Endothelial cell of umbilical vein (primary cell): ENCODE data around the gene FUT7. TPM values are rescaled to one million over a fixed set of nuclear protein-coding genes. Genes with fewer than 3 reads are reported as not detected.

Source experiments
- BruUV-seq: library from RNA; stranded (reverse); fragments of 400-500 nt; replicated peaks from 2 replicates; lab custom pipeline; 2021; lab: Mats Ljungman, UMichigan
- CTCF ChIA-PET: fragments of 300-600, 350-600 bp; sonication (Branson Sonifier 250); formaldehyde crosslinking; loops from one replicate; lab custom pipeline; 2021; ENCODE audit warnings: antibody characterized with exemption, inconsistent platforms; lab: Charles Lee
- POLR2A ChIA-PET: fragments of 300-600, 350-600 bp; sonication (Branson Sonifier 250); formaldehyde crosslinking; loops from one replicate; lab custom pipeline; 2021; ENCODE audit warnings: antibody characterized with exemption, inconsistent platforms; lab: Charles Lee
- DNase-seq: peaks from one replicate; pipeline ENCODE4 v3.0.0-alpha.2; 2011; ENCODE audit warnings: low read depth, low spot score
- FAIRE-seq: peaks from 2 replicates; lab custom pipeline; 2011; peaks lifted over from hg19 to GRCh38; lab: Jason Lieb, UNC
- H2AFZ ChIP-seq: 2 replicates; pipeline ENCODE4 v1.6.0; 2012; ENCODE audit warnings: low read depth, low read length, control low read depth, inconsistent platforms
- H3K27ac ChIP-seq: 2 replicates; pipeline ENCODE4 v1.5.1; 2011; ENCODE audit warnings: low read depth, mild to moderate bottlenecking, control low read depth, low read length, moderate library complexity; ENCODE audit not compliant: insufficient read depth
- H3K27me3 ChIP-seq, 2 experiments: 2 replicates each; pipeline versions ENCODE4 v1.6.0 to v1.6.1; 2011; ENCODE audit warnings: low read length in 2 of 2, mixed read lengths in 1 of 2; ENCODE audit not compliant: control insufficient read depth in 2 of 2, insufficient read depth in 2 of 2
- H3K36me3 ChIP-seq, 2 experiments: 2 replicates in 1 of 2; 3 replicates in 1 of 2; pipeline ENCODE4 v1.5.1; 2011; ENCODE audit warnings: low read length in 2 of 2, mild to moderate bottlenecking in 1 of 2, moderate library complexity in 1 of 2; ENCODE audit not compliant: control insufficient read depth in 2 of 2, insufficient read depth in 2 of 2; ENCODE audit errors: extremely low read depth in 1 of 2
- H3K4me1 ChIP-seq: 3 replicates; pipeline ENCODE4 v1.5.1; 2011; ENCODE audit warnings: mild to moderate bottlenecking, low read length; ENCODE audit not compliant: control insufficient read depth, insufficient read depth; ENCODE audit errors: extremely low read depth
- H3K4me2 ChIP-seq: 2 replicates; pipeline ENCODE4 v1.6.1; 2011; ENCODE audit warnings: low read length, control low read depth, mixed read lengths; ENCODE audit not compliant: insufficient read depth
- H3K4me3 ChIP-seq, 3 experiments: fragments of 200-600 bp in 1 of 3; sonication (generic), shearing (Covaris generic) in 1 of 3; replicated peaks in 1 of 3; 2 replicates each; pipeline ENCODE4 v1.5.1; 2011 to 2016; ENCODE audit warnings: control low read depth in 3 of 3, low read length in 3 of 3, mild to moderate bottlenecking in 2 of 3, inconsistent platforms in 1 of 3, low read depth in 1 of 3, moderate library complexity in 1 of 3; ENCODE audit not compliant: insufficient read depth in 1 of 3
- H3K79me2 ChIP-seq: 2 replicates; pipeline ENCODE4 v1.6.0; 2012; ENCODE audit warnings: low read length, inconsistent platforms; ENCODE audit not compliant: control insufficient read depth, insufficient read depth
- H3K9ac ChIP-seq: replicated peaks from 2 replicates; pipeline ENCODE3; 2011; ENCODE audit warnings: low read length, control low read depth; ENCODE audit not compliant: insufficient read depth; ENCODE audit errors: extremely low read depth
- H3K9me1 ChIP-seq: replicated peaks from 3 replicates; pipeline ENCODE4 v1.6.0; 2011; ENCODE audit warnings: mild to moderate bottlenecking, low read length; ENCODE audit not compliant: control insufficient read depth, insufficient read depth; ENCODE audit errors: extremely low read depth
- H3K9me3 ChIP-seq: replicated peaks from 2 replicates; pipeline ENCODE4 v1.5.1; 2012; ENCODE audit warnings: low read length, inconsistent platforms; ENCODE audit not compliant: control insufficient read depth, insufficient read depth
- H4K20me1 ChIP-seq: replicated peaks from 2 replicates; pipeline ENCODE3; 2011; ENCODE audit warnings: mild to moderate bottlenecking, low read length; ENCODE audit not compliant: control insufficient read depth, insufficient read depth; ENCODE audit errors: extremely low read depth
- EZH2 ChIP-seq: IDR thresholded peaks from 2 replicates; pipeline ENCODE4 v1.6.1; 2012; ENCODE audit warnings: borderline replicate concordance, low read depth, mild to moderate bottlenecking, moderate library complexity, low read length, inconsistent platforms; ENCODE audit not compliant: severe bottlenecking
- FOS ChIP-seq: IDR thresholded peaks from 2 replicates; pipeline ENCODE4 v1.6.1; 2011; ENCODE audit warnings: mild to moderate bottlenecking, low read length, moderate library complexity, borderline replicate concordance; ENCODE audit not compliant: insufficient read depth
- GATA2 ChIP-seq: IDR thresholded peaks from 2 replicates; pipeline ENCODE4 v1.7.0; 2011; ENCODE audit warnings: low read depth, mild to moderate bottlenecking, moderate library complexity, mixed read lengths, low read length; ENCODE audit not compliant: insufficient read length, insufficient read depth
- JUN ChIP-seq: IDR thresholded peaks from 2 replicates; pipeline ENCODE4 v1.6.1; 2011; ENCODE audit warnings: borderline replicate concordance, low read depth; ENCODE audit not compliant: insufficient read length, insufficient read depth
- MYC ChIP-seq: IDR thresholded peaks from one replicate; pipeline ENCODE4 v1.6.1; 2011; ENCODE audit warnings: mild to moderate bottlenecking, low read depth, low read length
- POLR2A ChIP-seq: IDR thresholded peaks from 2 replicates; pipeline ENCODE4 v1.6.1; 2012; ENCODE audit warnings: low read depth, mild to moderate bottlenecking, control low read depth, low read length
- POLR2AphosphoS5 ChIP-seq: IDR thresholded peaks from 2 replicates; pipeline ENCODE4 v1.6.1; 2012; ENCODE audit warnings: low read depth, mild to moderate bottlenecking, control low read depth, low read length, moderate library complexity; ENCODE audit not compliant: insufficient read depth
- dilution Hi-C: fragments of 300-500 bp; cut with MboI; formaldehyde crosslinking; loops from one replicate; pipeline ENCODE4 v1.15.0; 2019; ENCODE audit warnings: low sequenced_read_pairs; ENCODE audit not compliant: extremely low pct_ligation_motif_present
- intact Hi-C: fragments of 100-400 bp; cut with micrococcal nuclease; formaldehyde crosslinking; loops from one replicate; pipeline ENCODE4 v1.10.0; 2022
- polyA plus RNA-seq, 4 experiments: library from polyadenylated mRNA; depleted of rRNA in 3 of 4; stranded (reverse) in 3 of 4; unstranded in 1 of 4; fragments of >200 nt; gene quantifications; 2 replicates each; pipeline versions ENCODE4 v1.2.1 to v1.2.3, GENCODE V29; 2011 to 2012; ENCODE audit warnings: missing spikeins in 1 of 4
- total RNA-seq: library from RNA; stranded (reverse); gene quantifications from 2 replicates; pipeline ENCODE4 v1.2.3, GENCODE V29; 2021
- TF ChIP-seq, protein P1 (sequence below): IDR thresholded peaks from 2 replicates; pipeline ENCODE4 v1.6.1; 2011; ENCODE audit not compliant: insufficient read depth, insufficient read length
- TF ChIP-seq, protein P2 (sequence below), 2 donors: IDR thresholded peaks; 1 replicate in 1 of 2; 2 replicates in 1 of 2; pipeline ENCODE4 v1.5.1; 2011; ENCODE audit warnings: low read length in 2 of 2, mild to moderate bottlenecking in 2 of 2, moderate library complexity in 2 of 2, control low read depth in 1 of 2, inconsistent platforms in 1 of 2, low read depth in 1 of 2; ENCODE audit not compliant: insufficient read depth in 1 of 2; ENCODE audit errors: extremely low read depth in 1 of 2

The FUT7 gene
- total and polyA plus RNA-seq, 2 donors (not counting 3 experiments of a cell fraction or from before 2014, with no cell fraction given) = not detected

DNA sequence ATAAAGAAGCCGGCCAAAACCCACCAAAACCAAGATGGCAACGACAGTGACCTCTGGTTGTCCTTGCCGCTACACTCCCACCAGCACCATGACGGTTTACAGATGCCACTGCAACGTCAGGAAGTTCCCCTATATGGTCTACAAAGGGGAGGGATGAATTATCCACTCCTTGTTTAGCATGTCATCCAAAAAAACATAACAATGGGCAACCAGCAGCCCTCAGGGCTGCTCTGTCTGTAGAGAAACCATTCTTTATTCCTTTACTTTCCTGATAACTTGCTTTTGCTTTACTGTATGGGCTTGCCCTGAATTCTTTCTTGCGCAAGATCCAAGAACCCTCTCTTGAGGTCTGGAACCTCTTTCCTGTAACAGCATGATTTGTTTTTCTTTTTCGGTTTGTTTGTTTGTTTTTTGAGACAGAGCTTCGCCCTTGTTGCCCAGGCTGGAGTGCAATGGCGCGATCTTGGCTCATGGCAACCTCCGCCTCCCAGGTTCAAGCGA is 43.4 kb upstream of the FUT7 start:
- Histone ChIP-seq H3K27me3 (no peaks in the 10 kb centered on the region), H3K79me2 (peaks cover 6% of the 10 kb centered on the region), H3K9me3 (no peaks in the 10 kb centered on the region), H3K4me3 (no peak overlapping the region), H3K4me2 (no peak overlapping the region), H3K27ac (no peak overlapping the region), H3K9ac (no peak overlapping the region), H2AFZ (no peak overlapping the region), H3K36me3 (peaks cover 0 to 13% of the 10 kb centered on the region in 2 experiments), H3K4me1 (peaks cover 10% of the 10 kb centered on the region), H4K20me1 (no peaks in the 10 kb centered on the region), H3K9me1 (no peaks in the 10 kb centered on the region)
- TF ChIP-seq POLR2A = no peak
- no peak for TF ChIP-seq POLR2AphosphoS5
- TF ChIP-seq, protein P1, sequence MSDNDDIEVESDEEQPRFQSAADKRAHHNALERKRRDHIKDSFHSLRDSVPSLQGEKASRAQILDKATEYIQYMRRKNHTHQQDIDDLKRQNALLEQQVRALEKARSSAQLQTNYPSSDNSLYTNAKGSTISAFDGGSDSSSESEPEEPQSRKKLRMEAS = no peak
- TF ChIP-seq EZH2 = no peak
- no peak for TF ChIP-seq FOS
- TF ChIP-seq, protein P2, sequence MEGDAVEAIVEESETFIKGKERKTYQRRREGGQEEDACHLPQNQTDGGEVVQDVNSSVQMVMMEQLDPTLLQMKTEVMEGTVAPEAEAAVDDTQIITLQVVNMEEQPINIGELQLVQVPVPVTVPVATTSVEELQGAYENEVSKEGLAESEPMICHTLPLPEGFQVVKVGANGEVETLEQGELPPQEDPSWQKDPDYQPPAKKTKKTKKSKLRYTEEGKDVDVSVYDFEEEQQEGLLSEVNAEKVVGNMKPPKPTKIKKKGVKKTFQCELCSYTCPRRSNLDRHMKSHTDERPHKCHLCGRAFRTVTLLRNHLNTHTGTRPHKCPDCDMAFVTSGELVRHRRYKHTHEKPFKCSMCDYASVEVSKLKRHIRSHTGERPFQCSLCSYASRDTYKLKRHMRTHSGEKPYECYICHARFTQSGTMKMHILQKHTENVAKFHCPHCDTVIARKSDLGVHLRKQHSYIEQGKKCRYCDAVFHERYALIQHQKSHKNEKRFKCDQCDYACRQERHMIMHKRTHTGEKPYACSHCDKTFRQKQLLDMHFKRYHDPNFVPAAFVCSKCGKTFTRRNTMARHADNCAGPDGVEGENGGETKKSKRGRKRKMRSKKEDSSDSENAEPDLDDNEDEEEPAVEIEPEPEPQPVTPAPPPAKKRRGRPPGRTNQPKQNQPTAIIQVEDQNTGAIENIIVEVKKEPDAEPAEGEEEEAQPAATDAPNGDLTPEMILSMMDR (IDR thresholded peaks at IDR 0.05; ENCODE audit: extremely low read depth in 1 of 2, insufficient read depth in 1 of 2, low read depth in 1 of 2, low read length in 2 of 2) = no peak
- no peak for TF ChIP-seq GATA2
- no peak for TF ChIP-seq MYC
- no peak for TF ChIP-seq JUN
- no peak for FAIRE-seq
- DNase-seq = no peak
- ChIA-PET CTCF (interaction anchor here (2.7 to 3.7 kb wide), 3 partner anchors 8 to 29 kb away, joined by 13 to 29 read pairs (median 14); partner anchors contain the start of gene NPDC1), POLR2A (interaction anchor here (0.7 kb wide), 1 partner anchor 21 kb away, joined by 4 read pairs; no protein-coding TSS in a partner anchor)
- intact Hi-C loops (no loop called here), dilution Hi-C loops (no loop called here)
- BruUV-seq = no TSS peak
